ENCODE measurements around the gene ROR2.

DNA sequence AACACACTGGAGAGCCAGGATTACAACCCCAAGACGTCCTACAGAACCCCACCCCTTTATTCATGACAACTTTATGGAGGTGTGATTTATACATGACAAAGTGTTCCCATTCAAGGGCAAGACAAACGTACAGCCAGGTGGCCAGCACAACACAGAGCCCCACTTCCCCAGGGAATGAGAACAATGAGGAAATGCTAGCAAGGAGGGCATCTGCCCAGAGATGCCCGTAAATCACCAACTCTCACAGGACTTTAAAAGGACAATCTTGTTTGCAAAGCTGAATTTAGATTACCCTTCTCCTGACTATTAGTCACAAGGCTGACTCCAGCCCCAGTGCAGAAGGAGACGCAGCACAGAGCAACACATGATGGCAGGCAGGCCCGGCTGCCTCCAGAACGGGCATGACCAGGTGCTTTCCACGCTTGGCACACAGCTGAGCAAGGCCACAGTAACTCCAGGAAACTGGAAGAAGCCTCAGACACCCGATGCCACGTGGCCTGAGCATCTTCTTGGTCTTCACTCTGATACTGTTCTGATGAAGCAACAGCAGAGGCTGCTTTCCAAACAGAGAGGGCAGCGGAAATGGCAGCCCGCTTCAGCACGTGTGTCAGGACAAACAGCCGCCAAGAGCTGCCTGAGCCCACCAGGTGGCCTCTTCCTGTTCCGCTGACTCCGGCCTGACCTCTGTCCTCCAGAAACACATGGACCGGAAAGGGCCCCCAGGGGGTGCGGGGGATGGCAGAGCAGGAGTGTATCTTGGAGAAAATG is 51.4 kb downstream of the ROR2 start:
- no peak for TF ChIP-seq POLR2A (IDR thresholded peaks at IDR 0.05)
- TF ChIP-seq, protein P1, sequence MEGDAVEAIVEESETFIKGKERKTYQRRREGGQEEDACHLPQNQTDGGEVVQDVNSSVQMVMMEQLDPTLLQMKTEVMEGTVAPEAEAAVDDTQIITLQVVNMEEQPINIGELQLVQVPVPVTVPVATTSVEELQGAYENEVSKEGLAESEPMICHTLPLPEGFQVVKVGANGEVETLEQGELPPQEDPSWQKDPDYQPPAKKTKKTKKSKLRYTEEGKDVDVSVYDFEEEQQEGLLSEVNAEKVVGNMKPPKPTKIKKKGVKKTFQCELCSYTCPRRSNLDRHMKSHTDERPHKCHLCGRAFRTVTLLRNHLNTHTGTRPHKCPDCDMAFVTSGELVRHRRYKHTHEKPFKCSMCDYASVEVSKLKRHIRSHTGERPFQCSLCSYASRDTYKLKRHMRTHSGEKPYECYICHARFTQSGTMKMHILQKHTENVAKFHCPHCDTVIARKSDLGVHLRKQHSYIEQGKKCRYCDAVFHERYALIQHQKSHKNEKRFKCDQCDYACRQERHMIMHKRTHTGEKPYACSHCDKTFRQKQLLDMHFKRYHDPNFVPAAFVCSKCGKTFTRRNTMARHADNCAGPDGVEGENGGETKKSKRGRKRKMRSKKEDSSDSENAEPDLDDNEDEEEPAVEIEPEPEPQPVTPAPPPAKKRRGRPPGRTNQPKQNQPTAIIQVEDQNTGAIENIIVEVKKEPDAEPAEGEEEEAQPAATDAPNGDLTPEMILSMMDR (IDR thresholded peaks at IDR 0.05) = no peak

Measured in thyroid gland (tissue), 4 donors.